Neural progenitor cell (in vitro differentiated cells): ENCODE results near the gene INKA2.

Source experiments
- EZH2 ChIP-seq: fragments of 200-600 bp; sonication (generic); IDR thresholded peaks from 2 replicates; pipeline ENCODE4 v1.6.1; 2017; ENCODE audit warnings: antibody characterized with exemption, mild to moderate bottlenecking, moderate library complexity
- EZH2phosphoT487 ChIP-seq: fragments of 200-600 bp; sonication (generic); IDR thresholded peaks from 2 replicates; pipeline ENCODE4 v1.6.1; 2017; ENCODE audit warnings: antibody characterized with exemption
- TF ChIP-seq, protein P1 (sequence below): fragments of 200-600 bp; sonication (generic); IDR thresholded peaks from 2 replicates; pipeline ENCODE4 v1.5.1; 2017; ENCODE audit warnings: antibody characterized with exemption, mild to moderate bottlenecking

DNA sequence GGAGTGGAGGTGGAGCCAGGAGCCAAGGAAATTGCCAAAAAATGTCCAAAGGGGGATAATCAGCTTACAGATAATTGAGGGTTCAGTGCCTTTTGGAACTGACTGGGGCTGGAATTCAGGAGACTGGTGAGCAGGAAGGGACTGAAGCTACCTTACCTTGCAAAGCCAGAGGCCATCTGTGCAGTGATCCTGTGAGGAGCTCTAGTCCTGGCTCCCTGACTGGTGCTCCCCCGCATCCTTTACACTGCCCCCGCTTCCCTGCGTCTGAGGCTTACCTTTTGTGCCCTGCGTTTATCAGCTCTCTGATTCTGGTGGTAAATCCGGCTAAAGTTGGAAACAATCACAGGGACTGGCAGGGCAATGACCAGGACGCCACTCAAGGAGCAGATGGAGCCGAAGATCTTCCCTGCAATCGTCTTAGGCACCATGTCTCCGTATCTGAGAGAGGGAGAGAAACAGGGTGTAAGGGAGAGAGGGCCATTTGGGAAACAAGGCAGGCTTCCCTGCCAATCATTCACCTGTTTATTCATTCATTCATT is 47.5 kb upstream of the INKA2 start:
- TF ChIP-seq, protein P1, sequence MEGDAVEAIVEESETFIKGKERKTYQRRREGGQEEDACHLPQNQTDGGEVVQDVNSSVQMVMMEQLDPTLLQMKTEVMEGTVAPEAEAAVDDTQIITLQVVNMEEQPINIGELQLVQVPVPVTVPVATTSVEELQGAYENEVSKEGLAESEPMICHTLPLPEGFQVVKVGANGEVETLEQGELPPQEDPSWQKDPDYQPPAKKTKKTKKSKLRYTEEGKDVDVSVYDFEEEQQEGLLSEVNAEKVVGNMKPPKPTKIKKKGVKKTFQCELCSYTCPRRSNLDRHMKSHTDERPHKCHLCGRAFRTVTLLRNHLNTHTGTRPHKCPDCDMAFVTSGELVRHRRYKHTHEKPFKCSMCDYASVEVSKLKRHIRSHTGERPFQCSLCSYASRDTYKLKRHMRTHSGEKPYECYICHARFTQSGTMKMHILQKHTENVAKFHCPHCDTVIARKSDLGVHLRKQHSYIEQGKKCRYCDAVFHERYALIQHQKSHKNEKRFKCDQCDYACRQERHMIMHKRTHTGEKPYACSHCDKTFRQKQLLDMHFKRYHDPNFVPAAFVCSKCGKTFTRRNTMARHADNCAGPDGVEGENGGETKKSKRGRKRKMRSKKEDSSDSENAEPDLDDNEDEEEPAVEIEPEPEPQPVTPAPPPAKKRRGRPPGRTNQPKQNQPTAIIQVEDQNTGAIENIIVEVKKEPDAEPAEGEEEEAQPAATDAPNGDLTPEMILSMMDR = no peak
- TF ChIP-seq EZH2 (no peak), EZH2phosphoT487 (no peak)
